ENCODE measurements around the gene ZBTB17.

- TF ChIP-seq CTCF (conservative IDR thresholded peaks at IDR 0.05), result no peak
- no peak for TF ChIP-seq ZFX (IDR thresholded peaks at IDR 0.05)
These were observed 17.8 kb upstream of the ZBTB17 start for GRCh38 chr1:15993666-15994065.

Data from C4-2B (cell line).